ENCODE measurements around the gene GALNT10.

GALNT10 gene

DNA sequence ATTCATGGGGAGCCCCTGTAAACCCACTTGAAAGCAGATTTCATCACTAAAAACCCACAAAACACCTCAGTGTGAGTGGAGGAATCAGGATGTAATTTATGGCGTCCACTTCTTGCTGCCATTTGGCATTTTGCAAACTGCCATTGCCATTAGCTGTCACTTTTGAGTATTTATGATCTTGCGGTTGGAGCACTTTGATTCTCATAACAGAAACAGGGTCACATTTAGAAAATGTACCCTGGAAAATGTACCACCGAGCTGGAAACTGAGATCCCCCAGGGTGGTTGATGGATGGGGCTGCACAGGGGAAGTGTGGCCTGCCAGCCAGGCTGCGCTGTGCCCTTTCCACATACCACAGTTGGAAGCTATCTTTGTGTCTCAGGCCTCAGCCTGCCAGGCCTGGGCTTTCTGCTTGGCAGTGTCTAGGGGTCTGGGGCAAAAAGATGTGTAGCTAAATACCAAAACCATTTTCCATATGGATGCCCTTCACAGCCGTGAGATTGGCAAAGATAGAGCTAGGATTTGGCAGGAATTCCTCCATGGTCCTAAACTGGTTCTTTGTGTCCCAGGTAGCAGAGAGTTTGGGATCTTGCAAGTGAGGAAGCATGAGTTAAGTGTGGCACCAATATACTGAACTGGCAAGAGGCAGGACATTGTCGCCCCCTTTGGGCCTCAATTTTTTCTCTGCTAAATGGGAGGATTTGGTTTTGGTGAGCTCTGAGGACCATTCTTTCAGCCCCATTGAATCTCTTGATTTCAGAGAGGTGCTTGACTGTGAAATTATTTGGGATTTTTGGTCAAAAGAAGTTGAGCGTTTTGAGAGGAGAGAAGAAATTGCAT lies 46.2 kb downstream of the GALNT10 start:
- DNase-seq: no peak

DNA sequence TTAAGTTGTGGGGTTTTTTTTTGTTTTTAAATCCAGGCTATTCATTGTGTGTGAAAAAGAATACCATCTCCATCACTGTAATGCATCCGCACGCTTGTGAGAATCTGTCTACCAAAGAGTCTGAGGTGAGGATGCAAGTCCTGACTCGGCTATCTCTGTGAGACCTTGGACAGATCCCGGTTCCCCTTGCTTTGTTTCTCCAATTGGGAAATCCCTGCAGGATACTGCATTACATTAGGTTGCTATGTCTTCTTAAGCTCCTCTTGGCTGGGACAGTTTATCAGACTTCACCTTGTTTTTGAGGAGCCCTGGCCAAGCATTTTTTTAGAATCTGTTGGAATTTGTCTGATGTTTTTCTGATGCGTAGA lies 46.8 kb downstream of the GALNT10 start:
- no peak for DNase-seq

DNA sequence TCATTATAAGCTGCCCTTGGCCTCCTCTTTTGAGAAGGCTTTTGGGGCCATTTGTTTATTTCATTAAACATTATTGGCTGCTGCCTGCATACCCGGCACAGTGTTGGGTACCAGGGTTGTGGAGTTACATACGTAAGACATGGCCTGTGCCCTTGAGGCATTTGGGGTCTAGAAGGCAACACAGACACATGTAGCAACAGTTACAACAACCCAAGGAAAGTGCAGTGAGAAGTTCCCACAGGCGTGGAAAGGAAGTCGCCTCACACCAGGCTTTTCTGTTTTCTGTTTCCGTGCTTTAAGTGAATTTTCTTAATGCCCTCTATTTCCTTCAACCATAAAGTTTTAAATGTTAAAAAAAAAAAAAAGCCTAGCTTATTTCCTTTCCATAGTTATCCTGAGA lies 47.4 kb downstream of the GALNT10 start:
- no peak for DNase-seq

DNA sequence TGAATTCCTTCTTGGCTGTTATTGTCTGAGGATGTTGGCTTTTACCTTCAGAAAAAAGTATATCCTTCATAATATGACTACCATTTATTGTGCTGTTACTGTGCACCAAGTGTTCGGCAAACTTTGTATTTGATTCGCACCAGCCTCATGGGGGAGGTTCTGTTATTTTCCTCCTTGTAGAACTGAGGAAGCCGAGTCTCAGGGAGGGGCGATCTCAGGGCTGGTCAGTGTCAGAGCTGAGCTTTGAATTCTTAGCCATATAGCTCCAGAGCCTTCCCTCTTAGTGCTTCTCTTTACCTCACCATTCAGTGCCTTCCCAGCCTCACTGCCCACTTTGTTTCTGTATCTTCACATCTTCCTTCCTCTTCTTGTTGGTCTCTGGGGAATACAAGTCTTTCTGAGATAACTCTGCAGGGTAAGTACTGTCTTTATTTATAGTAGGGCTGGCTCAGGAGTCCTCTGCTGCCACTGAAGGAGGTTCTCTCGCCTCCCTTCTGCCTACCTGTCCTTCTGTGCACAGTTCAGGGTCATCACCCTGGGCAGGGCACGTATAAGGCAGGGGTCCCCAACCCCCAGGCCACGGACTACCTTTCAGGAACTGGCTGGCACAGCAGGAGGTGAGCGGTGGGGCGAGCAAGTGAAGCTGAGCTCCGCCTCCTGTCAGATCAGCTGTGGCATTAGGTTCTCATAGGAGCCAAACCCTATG lies 48.4 kb downstream of the GALNT10 start:
- no peak for DNase-seq

DNA sequence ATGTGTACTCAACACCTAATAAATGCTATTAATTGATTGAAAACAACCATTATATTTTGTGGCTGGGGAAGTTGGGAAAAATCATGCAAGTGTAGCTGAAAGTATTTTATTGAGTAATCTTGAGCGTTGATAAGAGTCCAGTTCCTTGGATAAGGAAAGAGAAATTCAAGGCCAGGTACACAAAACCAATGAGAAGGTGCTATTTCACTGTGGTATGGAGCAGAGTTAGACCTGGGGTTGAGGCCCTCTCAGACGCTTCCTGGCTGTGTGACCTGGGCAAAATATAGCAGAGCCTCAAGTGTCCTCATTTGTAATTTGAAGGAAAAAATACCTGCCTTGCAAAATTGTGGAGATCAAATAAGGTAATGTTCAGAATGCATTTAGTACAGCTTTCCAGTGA lies 50.1 kb downstream of the GALNT10 start:
- no peak for DNase-seq

DNA sequence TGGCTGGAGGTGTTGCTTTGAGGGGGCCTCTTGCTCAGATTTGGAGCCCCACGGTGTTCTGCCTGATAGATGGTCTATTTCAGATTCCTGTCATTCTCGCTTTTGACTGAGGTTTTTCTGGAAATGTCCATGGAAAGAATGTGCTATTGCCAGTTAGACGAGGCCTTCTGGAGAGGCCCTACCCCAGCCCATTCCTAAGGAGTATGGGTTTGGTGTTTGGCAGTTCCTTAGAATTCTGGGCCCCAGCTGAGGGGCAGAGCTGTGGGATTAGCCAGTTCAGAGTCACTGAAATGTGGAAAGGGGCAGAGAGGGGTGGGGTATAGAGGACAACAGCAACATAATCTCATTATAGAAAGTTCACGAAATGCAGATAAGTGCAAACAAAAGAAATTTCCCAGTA lies 50.5 kb downstream of the GALNT10 start:
- no peak for DNase-seq

DNA sequence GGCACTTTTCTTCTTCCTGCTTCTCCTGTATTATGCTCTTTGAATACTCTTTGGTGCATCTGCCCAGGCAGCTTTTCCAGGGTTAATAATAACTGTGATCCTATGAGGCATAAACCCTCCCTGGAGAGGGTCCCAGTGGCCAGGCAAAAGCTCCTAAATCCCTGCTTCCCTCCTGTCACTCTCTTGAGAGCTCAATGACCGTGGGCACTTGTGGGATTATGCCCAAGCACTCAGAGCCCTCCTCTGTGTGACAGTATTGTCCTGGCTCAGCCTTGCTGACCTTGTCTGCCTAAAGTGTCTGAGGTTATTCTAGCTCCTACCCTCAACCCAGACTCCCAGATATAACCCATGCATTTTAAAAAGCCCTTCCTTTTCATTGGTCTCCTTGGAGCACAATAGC lies 51.9 kb downstream of the GALNT10 start:
- DNase-seq: no peak

DNA sequence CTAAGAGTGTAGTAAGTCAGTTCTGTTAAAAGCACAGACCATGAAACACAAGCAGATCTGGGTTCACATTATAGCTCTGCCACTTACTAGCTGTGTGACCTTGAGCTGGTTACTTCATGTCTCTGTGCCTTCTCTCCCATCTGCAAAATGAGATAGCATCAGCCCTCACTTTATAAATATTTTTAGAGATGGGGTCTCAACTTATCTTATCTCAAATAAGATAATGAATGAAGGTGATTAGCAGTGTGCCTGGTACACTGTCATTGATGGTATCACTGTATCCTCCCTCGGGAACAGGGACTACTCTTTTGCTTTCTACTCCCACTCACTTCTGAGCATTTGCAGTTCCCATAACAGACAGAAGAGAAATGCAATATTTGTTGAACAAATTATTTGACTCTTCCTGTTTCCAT lies 52.4 kb downstream of the GALNT10 start:
- no peak for DNase-seq

DNA sequence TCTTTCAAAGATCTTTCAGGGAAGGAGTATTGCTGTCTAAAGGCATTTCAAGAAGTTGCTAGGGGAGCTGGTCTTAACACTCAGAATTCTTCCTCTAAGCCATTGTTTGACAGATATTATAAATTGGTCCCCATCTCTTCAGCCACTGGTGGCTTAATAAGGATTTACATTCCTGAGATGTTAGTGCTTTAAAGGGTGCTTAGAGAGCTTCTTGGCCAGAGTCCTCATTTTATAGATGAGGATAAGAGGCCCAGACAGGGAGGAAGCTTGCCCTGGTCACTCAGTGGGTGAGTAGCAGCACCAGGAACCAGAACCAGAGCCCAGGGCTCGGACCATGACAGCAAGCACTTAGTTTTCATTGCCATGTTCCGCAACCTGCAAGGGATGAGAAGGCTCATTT lies 53.2 kb downstream of the GALNT10 start:
- no peak for DNase-seq

DNA sequence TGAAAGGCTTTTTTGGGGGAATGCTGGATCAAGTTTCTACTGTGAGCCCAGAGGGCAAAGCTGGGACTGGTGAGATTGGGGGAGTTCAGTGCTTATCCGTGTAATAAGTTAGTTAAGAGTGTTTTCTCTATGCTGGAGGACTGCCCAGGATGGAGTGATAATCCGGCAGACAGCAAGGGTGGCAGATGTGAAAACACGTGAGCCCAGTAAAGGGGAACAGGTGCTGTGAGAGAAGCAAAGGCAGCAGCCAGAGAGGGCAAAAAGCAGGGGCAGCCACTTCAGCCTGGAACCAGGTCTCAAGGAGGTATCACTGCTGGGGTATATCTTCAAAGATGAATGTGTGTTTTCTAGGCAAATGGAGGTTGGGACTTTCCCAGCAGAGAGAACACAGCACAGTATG lies 53.9 kb downstream of the GALNT10 start:
- DNase-seq: no peak

DNA sequence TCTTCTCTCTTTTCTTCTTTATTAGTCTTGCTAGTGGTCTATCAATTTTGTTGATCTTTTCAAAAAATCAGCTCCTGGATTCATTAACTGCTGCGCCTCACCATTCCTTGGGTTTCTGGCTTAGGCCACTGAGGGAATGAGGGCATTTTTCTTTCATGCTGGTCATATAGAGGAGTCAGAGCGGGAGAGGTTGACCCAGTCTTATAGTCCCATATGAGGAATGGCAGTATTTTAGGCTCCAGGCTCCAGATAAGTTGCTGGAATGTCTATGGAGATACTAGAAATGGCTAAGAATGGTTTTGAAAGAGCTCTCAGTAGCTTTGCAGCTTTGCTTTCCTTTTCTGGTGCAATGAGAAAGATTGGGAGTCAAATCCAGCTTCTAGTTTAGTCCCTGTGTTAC lies 58.2 kb downstream of the GALNT10 start:
- DNase-seq: no peak

DNA sequence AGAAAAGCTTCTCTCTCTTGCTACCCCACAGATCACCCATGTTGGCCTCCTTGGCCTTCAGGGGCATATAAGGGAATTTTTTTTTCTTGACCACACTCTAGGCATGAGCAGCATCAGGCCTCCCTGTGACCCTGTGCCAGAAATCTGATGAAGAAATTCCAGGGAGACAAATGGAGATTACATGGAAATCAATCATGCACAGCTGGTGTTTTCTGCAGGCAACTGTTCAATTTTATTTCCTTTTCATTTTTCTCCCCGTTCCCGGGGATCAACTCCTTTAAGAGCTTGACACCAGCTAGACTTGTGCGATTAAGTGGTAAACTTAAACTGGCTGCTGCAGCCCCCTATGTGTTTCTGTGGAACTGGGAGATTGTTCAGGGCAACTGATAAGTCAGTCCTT lies 59.3 kb downstream of the GALNT10 start:
- DNase-seq: no peak

DNA sequence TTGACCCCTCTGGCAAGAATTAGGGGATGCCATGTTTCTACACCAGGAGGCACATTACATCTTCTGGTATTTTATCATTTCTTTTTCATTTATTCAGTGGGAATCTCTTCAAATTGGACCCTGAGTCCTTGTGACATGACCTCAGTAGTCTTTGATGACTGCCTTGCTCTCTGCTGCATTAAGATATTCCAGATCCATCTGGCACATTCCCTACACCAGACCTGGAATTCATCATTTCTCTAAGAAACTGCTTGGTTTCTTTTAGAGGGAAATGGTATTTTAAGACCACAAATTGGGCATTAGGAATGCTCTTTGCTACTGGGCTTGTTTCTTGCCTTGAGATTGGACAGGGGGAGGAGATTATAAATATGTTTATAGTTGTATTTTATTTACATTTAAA lies 61.0 kb downstream of the GALNT10 start:
- DNase-seq: no peak

DNA sequence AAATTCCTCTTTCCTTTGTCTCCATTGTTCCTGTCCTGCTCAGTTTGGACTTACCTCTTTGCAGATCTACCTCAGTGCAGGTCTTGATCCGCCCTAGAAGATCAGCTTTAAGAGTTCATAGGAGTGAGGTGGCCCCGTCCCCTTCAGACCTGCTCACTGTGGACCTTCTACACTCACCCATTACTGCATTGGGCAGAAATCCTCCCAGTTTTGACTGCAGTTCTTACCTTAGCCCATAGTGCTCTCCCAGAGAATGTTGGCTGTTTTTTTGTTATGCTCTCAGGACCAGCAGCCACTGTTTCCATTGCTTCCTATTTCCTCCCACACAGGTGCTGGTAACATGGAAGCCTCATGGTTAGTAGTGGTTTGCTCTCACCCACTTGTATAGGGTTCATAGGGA lies 63.3 kb downstream of the GALNT10 start:
- no peak for DNase-seq

DNA sequence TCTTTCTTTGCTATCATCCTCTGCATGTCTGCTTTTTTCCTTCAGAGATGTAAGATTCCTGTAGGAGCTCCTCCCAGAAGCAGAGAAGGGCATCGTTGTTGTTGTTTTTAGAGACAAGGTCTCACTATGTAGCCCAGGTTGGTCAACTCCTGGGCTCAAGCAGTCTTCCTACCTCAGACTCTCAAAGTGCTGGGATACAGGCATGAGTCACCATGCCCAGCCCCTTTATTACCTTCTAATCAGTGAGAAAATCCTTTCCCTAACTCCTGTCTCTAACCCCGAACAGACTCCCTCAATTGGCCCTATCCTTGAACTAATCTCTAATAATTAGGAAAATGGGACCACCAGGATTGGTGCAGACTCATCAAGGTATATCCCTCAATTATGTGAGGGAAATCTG lies 64.4 kb downstream of the GALNT10 start:
- no peak for DNase-seq

DNA sequence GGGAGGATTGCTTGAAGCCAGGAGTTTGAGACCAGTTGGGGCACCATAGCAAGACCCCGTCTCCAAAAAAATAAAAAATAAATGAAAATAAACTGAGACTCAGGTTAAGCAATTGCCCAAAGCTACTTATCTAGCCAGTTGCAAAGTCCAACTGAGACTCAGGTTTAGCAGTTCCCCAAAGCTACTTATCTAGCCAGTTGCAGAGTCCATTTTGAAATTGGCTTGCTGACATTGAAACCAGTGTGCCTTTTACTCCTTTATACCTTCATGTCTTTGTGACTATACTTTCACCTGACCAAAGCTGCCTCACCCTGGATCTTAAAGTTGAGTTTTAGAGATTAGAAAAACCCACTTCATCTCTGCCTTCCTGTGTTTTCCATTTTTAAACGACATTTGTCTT lies 66.5 kb downstream of the GALNT10 start:
- DNase-seq: no peak

DNA sequence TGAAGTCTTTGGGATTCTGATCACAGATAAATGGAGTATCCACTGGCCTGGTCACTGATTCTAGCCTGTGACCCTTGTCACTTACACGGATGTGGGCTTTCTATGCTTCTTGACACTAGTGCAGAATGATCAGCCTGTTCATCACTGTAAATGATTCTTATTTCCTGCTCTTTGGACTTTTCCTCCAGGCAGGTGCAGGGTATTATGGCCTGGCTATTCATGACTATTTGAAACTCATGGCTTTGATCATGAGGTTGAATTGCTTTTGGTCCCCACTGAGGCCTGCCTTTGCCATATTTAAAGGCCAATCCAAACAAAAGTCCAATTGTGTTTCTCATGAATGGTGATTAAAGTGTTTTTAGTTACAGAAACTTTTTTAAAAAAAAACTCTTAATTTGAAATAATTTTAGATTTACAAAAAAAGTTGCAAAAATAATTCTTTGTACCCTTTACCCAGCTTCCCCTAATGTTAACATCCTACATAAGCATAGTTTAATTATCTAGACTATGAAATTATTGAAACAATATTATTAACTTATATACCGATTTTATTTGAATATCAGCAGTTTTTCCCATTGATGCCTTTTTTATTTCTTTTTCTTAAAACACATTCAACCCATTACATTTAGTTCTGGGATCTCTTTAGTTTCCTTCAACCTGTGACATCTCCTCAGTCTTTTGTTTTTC lies 68.1 kb downstream of the GALNT10 start:
- no peak for DNase-seq

DNA sequence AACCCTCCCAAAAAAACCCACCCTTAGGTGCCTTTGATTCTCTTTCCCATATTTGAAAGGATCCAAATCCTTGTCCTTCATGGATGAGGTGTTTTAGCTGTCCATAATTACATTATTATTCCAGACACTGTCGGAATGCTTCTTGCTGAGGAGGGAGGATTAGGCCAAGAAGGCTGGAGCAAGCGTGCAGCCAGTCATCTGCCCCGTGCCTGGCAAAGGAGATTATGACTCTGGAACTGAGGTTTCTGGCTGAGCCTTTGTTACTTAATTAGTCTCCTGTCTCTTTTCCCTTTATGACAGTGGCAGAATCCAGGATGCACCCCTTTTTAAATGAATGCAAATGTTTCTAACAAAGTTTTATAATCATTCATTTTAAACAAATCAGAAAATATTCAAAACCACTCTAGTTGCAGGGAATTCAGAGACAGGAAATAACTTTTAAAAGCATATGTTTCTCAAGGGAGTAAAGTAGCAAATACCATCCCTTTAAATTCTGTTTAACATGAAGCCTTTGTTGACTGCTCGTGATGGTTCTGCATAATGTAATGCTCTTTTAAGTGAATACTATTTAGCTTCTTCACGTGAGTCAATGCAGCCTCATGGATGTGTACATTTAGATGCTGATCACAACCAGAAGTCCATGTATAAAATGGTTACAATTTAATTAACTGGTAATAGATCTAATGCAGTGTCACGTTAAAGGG lies 69.8 kb downstream of the GALNT10 start:
- no peak for DNase-seq

DNA sequence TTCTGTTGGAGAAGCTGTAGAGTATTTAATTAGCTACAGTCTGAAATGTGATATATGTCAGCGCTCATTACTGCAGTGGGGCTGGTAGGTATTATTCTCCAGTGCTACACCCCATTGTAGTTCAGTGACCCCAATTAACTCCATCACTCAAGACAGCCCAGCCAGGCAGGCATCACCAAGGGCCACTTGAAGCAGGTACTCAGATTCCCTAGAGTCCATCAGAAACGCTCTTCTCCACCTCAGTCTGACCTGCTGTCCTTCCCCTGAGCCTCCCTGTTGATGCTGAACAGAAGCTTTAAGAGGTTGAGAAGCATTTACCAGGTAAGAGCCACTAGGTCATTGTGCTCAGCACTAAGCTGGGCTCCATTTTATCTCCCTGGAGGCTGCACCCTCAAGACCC lies 71.8 kb downstream of the GALNT10 start:
- DNase-seq: no peak

DNA sequence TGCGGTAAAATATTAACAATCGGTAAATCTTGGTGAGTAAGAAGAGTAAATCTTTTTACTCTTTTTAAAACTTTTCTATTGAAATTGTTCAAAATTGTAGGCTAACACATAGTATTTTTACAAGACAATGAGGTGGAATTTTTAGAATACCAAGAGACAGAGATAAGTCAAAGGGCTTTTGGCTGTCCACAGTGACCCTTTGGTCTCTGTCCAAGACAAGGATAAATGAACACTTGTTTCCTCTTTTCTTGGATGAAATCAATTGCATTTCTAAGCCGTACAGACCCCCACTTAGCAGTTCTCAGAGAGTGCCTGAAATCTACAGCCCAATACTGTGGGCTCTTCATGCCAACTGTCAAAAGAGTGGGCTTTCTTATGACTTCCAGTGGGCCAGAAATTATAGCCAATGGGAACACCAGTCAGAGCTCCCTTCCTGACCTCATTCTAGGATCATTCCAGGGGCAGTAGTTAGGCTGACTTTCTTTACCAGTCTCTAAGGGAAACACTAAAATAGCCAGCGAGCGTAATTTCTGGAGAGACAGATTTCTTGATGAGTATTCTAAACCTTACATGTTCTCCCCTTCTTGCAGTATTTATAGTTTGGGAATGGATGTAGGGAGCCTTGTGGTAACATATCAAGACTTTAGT lies 74.1 kb downstream of the GALNT10 start:
- no peak for DNase-seq

DNA sequence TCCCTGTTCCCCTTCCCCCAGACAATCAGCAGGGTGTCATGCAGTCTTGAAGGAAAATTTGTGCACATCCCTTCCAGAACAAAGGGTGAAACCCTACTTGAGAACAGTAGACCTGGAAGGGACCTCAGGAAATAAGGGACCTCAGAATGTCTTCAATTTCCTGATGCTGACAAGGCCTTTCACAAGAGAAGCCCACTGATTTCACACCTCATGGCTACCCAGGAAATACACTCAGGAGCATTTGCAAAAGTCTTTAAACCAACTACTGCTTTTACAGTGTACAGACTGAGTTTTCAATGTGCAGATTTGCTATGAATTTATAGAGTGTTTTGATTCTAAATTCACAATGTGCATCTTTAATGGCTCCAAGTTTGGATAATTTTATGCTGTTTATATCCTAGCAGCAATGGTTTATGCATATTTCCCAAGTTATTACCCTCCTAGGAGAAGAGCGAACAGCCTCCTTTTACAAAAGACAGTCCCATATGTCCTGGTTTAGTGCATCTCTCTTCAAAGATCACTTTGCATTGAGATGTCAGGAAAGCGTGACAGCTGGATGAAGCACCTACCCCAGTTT lies 74.8 kb downstream of the GALNT10 start:
- no peak for DNase-seq

DNA sequence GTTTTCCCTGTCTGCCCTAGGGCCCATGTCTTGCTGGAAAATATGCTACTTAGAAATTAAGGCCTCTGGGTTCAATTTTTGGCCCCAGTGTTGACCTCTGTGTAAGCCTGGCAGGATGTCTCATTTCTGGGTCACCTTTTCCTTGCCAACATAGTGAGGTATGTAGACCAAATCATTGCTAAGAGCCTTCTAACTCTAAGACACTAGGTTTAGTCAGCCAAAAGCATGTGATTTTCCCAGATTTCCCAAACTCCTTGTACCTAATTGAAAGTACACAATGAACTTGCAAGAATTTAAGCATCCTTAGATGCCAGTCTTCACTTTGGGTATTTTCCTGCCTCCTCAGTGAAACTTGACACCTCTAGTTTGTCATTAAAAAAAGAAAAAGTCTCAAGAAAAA lies 77.0 kb downstream of the GALNT10 start:
- DNase-seq: no peak

DNA sequence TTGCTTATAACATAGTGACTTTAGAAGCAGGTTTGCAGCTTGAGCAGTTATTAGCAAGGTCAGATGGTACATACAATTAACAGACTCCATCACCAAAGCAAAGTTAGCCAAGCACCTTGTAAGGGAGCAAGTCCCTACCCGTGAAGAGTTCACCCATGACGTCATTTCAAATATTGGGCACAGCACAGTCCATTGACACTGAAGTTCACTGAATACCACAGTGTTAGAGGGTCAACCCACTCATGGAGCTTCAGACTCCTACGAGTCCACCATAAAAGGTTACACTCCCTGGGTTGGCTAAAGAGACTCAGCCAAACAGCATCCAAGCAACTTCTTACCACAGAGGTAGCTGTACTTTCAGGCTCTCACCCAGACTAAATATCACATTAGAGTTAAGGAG lies 77.5 kb downstream of the GALNT10 start:
- no peak for DNase-seq

All from MV-4-11 (cell line).